Islet precursor cell (in vitro differentiated cells): ENCODE results near the gene PSMB7.
A peak's percentile ranks its signal among the peaks of the same experiment; 100 is the strongest.

ENCODE experiments used
- DNase-seq: peaks from one replicate; pipeline ENCODE4 v3.0.0-alpha.2; 2018

PSMB7 gene

GRCh38 chr9:124377551-124378406, 37.5 kb downstream of the PSMB7 start:
- DNase-seq, result no peak

GRCh38 chr9:124376329-124376728, 38.9 kb downstream of the PSMB7 start:
- no peak for DNase-seq

DNA sequence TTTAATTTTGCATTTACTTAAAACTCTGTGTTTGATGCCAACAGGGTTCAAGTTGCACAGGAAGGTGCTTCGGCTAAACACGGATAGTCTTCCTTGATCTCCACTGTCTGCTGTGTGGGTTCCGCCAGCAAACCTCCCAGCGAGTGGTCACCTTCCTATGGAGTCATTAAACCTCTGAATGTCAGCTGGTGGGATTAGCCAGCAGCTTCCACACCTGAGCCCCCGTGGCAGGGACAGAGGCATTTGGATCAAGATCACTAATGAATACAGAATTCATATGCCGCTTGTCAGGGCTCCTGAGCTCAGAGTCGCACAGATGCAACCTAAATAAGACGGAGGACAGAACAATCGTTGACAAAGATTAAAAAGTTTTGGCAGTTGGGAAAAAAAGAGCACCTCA, 39.5 kb downstream of the PSMB7 start:
- DNase-seq, result no peak

- no peak for DNase-seq
Measured at GRCh38 chr9:124373851-124374250, 41.4 kb downstream of the PSMB7 start.

- no peak for DNase-seq
Measured at GRCh38 chr9:124373386-124373785, 41.9 kb downstream of the PSMB7 start.

- DNase-seq, result no peak
Measured at GRCh38 chr9:124372038-124372437, 43.2 kb downstream of the PSMB7 start.

DNA sequence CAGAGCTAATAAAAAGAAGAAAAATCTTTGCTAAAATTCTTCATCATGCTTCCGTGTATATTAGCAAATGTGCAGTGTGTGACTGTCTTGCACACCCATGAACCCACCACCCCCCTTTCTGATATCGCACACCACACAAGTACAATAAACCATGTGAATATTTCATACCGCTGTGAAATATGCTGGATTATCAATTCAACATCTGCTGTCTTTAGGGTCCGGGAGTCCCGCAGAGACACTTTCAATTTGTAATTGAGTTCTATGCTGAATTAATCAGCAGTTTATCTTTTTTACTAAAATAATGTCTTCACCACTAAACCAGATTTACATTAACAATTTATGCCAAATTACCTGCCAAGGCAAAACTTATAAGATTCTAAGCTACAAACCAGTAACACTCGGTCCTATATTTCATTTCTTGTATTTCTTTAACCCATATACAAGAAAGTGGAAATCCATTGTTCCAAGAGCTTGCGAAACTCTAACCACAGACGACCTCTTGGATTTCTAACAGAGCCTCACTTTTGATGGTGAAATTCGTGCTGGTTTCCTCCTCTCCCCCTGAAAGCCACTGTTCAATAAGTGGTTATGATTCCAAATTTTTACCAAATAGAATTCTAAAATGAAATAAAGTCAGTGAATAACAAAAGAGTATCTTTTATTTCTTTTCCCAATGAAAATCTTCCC, 44.2 kb downstream of the PSMB7 start:
- DNase-seq, result no peak

DNA sequence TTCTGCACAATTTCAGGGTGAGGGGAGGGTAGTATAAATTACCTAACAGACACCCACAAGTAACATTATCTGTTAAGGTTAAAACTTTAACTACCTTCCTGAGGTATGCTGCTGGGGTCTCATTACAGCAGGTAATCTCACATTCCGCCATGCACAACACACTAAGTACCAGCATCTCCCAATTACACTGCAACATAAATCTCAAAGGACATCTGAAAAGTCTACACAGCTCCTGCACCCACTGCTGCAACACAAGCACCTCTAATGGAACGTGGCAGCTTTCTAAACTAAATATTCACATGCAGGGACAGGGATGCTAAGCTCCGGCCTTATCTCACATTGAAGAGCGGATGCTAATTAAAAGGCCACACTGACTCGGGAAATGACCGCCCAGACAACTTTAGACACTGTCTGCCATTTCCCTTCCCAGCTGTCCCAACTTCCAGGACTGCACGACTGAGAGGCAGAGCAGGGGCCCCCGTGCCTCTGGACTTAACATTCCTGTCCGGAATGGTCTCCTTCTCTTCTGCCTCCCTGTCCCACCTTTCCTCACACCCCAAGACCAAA, 45.9 kb downstream of the PSMB7 start:
- no peak for DNase-seq

DNA sequence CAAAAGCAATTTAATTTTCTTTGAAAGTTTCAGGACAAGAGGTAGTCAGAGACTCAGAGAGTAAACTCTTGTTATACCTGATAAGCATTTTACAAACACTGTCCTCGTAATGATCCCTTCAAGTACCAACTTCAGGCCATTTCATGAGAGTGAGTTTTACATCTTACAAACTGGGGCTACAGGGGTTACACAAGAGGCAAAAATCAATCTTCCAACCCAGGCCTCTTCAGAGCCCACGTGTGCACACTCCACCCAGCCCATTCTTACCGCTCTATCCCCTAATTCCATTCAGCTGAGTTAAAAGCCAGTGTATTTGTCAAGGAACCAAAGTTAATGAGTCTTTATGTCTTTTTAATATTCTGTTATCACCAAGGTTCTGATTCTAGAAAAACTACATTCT, 46.5 kb downstream of the PSMB7 start:
- no peak for DNase-seq

- no peak for DNase-seq
Measured at GRCh38 chr9:124366476-124367220, 48.6 kb downstream of the PSMB7 start.

DNA sequence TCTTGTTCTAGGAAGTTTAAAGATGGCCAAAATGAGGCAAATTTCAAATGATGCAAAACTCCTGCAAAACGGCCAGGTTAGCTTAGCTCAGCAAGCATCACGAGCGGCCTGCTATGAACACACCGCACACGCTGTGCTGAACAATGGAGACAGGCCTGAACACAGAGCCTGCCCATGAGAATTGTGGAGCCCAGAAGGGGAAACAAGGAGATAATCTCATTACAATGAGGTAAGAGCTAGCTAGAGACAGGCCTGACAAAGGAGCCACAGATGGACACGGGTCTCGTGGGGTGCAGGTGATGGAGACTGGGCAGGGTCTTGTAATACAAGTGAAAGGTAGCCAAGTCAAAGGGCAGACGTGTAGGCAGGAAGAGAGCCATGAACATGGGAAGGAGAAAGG, 50.2 kb downstream of the PSMB7 start:
- DNase-seq, result no peak

- DNase-seq, result no peak
Measured at GRCh38 chr9:124364141-124364540, 51.1 kb downstream of the PSMB7 start.

GRCh38 chr9:124363326-124364096, 51.7 kb downstream of the PSMB7 start:
- peak; percentile 54 for DNase-seq

GRCh38 chr9:124361128-124361527, 54.1 kb downstream of the PSMB7 start:
- no peak for DNase-seq

- no peak for DNase-seq
Measured at GRCh38 chr9:124359855-124360678, 55.2 kb downstream of the PSMB7 start.

DNA sequence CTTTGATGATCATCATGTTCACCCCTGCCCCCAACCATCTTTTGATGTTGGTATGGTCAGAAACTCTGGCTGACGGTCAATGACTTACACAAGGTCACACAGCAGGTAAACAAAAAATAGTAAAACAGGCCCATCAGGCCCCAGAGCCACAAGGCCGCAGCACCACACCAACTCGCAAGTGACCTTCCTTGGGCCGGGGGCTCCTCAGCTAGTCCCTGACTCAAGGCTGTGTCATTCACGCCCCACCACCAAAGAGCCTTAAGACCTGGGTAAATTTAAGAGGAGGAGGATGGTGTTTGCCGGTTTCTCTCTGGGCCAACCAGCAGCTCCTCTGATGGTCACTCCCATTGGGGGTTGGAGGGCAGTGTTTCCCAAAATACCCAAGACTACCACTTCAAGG, 55.8 kb downstream of the PSMB7 start:
- peak; percentile 35 for DNase-seq

DNA sequence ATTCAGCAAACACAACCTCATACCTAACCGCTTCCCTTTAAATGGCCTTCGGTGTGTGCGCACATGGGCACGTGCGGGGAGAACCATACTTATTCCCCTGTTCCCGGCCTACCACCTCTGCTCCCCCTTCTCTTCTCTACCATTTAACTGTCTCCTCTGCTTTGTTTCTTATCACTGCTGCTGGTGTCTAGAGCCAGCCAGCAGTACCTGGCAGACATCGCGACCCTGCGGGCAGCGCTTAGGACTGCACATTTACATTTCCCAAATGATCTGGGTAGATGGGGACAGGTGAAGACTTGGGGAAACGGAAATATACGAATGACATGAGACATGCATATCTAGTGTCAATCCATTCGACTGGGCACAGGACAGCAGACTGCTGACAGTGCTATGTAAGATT, 56.6 kb downstream of the PSMB7 start:
- DNase-seq, result peak; percentile 37

DNA sequence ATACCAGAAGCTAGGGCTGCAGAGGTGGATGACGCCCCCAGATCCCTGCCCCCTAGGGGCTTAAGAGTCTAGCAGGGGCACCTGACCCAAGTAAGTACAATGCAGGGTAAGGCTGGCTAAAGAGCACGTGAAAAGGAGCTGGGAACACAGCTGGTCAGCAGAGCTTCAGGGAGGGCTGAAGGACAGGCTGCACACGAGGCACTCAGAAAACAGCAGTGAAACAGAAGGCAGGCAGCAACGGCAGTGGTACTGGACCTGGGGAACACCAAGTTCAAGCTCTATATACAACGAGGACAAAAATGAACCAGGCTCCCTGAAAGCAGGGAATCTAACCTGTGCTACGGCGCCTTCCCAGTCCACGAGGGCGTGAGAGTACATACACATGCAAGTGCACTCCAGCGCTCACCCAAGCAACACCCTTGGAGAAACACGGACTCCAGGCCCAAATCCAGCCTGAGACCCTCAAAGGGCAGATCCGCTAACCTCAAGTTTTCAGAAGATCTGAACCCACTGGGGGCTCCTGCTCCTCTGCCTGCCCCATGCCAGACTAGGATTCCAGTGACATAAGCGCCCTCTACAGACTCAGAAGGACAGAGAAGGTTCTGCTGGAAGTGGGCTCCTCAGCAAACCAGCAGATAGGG, 57.4 kb downstream of the PSMB7 start:
- DNase-seq, result peak; percentile 49

DNA sequence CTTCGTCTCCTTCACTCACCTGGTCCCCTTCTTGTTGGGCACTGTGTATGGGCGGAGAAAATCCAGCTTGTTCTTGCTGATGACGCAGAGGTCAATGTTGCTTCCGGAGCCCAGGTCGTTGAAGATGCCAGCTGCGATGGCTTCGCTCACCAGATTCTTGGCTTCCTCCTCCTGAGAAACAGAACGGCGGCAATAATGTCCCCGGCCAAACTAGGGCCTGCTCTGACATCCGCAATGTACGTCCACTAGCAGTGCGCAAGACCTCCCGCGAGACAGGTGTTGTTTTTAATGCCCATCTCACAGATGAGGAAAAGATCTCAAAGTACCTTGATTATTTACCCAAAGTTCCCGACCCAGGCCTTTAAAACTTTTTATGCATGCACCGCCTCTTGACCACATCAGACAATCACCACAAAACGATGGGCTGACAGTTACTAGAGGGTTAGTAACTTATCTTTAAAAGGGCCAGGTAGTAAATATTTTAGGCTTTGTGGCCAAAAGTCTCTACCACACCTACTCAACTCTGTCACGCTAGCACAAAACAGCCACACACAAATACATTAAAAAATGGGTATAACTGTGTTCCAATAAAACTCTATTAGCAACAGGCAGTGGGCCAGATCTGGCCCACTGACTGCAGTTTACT, 58.4 kb downstream of the PSMB7 start:
- peak; percentile 23 for DNase-seq

DNA sequence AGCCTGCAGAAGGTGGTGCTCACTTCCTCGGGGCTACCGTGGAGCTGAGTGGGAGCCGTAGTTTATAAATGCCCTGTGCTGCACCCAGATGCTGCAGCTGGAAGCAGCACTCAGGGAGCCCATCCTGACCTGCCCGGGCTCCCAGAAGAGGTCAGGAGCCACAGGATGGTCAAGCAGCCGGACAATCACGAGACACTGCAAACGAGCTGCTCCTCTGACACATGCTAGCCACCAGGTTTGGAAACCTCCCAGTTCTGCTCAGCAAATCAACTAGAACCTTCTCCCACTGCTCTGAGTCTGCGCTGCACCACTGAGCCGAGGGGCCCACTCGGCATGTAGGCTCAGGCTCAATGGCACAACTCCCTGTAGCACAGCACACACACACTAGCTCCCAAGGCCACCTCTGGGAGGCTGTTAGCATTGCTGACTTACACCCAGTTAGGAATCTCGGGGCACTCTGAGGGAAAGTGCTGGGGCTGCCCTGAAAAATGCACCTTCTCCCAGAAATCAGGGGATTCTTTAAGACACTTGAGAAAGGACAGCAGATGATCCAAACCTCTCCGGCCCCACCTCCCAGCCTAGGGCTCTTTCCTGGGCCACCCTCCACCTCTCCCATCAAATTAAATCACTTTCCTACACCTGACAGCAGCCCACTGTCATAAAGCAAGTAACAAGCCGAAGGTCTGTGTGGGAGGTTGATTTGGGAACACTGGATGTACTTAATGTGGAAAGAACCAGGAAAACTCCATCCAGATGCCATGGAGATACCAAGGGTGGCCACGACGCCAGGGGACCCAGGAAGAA, 59.1 kb downstream of the PSMB7 start:
- DNase-seq, result peak; percentile 49
